ENCODE measurements around the gene MMP24OS. TPM values are rescaled to one million over a fixed set of nuclear protein-coding genes. Genes with fewer than 3 reads are reported as not detected.

MMP24OS gene
- total RNA-seq, 2 donors from 2014 or later: 32.2 to 38.8 TPM

DNA sequence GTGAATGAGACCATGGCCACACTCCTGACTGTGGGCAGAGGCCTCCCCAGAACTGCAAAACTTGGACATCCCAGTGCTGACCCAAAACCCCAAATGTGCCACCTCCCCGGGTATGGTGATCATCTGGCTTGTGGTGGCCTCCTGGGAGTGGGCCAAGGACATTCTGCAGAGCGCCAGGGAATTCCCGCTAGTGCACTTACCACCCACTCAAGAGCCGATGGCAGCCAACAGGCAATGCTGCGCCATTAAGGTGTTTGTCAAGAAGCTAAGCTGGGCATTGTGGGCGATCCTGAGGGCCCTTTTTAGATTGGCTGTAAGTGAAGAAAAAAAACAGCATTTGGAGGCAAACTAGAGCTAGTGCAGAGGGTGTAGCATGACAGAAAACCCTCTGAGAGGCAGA, 42.0 kb downstream of the MMP24OS start:
- DNase-seq: no peak
- Histone ChIP-seq H3K27me3 (ENCODE audit: control insufficient read depth, insufficient read depth, low read length, poor library complexity, severe bottlenecking) (no peaks in the 10 kb centered on the region), H3K9ac (ENCODE audit: extremely low read depth, low read length, poor library complexity, severe bottlenecking) (no peak overlapping the region), H3K27ac (ENCODE audit: low read depth, low read length) (no peak overlapping the region), H3K9me3 (ENCODE audit: control insufficient read depth, low read length) (peaks cover 7% of the 10 kb centered on the region), H3K4me1 (ENCODE audit: control insufficient read depth, insufficient read depth, low read length) (peaks cover 4% of the 10 kb centered on the region), H3K36me3 (ENCODE audit: control insufficient read depth, insufficient read depth, low read length) (no peaks in the 10 kb centered on the region), H3K4me3 (ENCODE audit: low read length) (no peak overlapping the region)
- Mint-ChIP-seq H3K4me3 (no peak overlapping the region), H3K9me3 (peaks cover 36% of the 10 kb centered on the region), H3K27ac (no peak overlapping the region), H3K27me3 (ENCODE audit: insufficient read depth) (no peaks in the 10 kb centered on the region), H3K4me1 (peaks cover 10% of the 10 kb centered on the region), H3K36me3 (ENCODE audit: low read depth) (no peaks in the 10 kb centered on the region)
- TF ChIP-seq, protein P1, sequence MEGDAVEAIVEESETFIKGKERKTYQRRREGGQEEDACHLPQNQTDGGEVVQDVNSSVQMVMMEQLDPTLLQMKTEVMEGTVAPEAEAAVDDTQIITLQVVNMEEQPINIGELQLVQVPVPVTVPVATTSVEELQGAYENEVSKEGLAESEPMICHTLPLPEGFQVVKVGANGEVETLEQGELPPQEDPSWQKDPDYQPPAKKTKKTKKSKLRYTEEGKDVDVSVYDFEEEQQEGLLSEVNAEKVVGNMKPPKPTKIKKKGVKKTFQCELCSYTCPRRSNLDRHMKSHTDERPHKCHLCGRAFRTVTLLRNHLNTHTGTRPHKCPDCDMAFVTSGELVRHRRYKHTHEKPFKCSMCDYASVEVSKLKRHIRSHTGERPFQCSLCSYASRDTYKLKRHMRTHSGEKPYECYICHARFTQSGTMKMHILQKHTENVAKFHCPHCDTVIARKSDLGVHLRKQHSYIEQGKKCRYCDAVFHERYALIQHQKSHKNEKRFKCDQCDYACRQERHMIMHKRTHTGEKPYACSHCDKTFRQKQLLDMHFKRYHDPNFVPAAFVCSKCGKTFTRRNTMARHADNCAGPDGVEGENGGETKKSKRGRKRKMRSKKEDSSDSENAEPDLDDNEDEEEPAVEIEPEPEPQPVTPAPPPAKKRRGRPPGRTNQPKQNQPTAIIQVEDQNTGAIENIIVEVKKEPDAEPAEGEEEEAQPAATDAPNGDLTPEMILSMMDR (conservative IDR thresholded peaks at IDR 0.05): no peak
- 90 to 95% methylated on average over 3 to 6 of the region's 6 CpGs for WGBS, 2 experiments (ENCODE audit: insufficient coverage in 1 of 2, insufficient read length in 1 of 2)

DNA sequence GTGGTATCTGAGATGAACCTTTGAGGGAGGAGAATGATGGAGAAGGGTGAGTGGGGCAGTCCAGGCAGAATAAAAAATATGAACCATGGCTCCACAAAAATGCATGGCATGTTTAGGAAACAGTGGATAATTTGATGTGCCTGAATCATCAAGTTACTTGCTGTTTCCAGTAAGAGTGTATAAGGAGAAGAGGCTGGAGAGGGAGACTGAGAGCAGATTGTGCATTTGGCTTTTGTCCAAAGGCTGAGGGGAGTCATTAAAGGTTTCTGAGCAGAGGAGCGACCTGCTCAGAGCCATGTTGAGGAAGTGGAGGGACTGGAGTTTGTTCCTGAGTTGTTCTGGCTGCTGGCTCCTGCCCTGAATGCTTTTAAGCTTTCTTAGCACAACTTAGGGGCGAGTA, 45.3 kb downstream of the MMP24OS start:
- Histone ChIP-seq H3K9ac (ENCODE audit: extremely low read depth, low read length, poor library complexity, severe bottlenecking) (no peak overlapping the region), H3K4me3 (ENCODE audit: low read length) (no peak overlapping the region), H3K36me3 (ENCODE audit: control insufficient read depth, insufficient read depth, low read length) (no peaks in the 10 kb centered on the region), H3K27me3 (ENCODE audit: control insufficient read depth, insufficient read depth, low read length, poor library complexity, severe bottlenecking) (peaks cover 20% of the 10 kb centered on the region), H3K27ac (ENCODE audit: low read depth, low read length) (no peak overlapping the region), H3K4me1 (ENCODE audit: control insufficient read depth, insufficient read depth, low read length) (no peaks in the 10 kb centered on the region), H3K9me3 (ENCODE audit: control insufficient read depth, low read length) (peaks cover 7% of the 10 kb centered on the region)
- Mint-ChIP-seq H3K4me3 (no peak overlapping the region), H3K36me3 (ENCODE audit: low read depth) (no peaks in the 10 kb centered on the region), H3K27ac (no peak overlapping the region), H3K4me1 (no peaks in the 10 kb centered on the region), H3K9me3 (peaks cover 35% of the 10 kb centered on the region), H3K27me3 (ENCODE audit: insufficient read depth) (peaks cover 16% of the 10 kb centered on the region)
- TF ChIP-seq, protein P1 (conservative IDR thresholded peaks at IDR 0.05): no peak
- no peak for DNase-seq
- 83 to 88% methylated on average over 2 of the region's 2 CpGs for WGBS, 2 experiments (ENCODE audit: insufficient coverage in 1 of 2, insufficient read length in 1 of 2)

DNA sequence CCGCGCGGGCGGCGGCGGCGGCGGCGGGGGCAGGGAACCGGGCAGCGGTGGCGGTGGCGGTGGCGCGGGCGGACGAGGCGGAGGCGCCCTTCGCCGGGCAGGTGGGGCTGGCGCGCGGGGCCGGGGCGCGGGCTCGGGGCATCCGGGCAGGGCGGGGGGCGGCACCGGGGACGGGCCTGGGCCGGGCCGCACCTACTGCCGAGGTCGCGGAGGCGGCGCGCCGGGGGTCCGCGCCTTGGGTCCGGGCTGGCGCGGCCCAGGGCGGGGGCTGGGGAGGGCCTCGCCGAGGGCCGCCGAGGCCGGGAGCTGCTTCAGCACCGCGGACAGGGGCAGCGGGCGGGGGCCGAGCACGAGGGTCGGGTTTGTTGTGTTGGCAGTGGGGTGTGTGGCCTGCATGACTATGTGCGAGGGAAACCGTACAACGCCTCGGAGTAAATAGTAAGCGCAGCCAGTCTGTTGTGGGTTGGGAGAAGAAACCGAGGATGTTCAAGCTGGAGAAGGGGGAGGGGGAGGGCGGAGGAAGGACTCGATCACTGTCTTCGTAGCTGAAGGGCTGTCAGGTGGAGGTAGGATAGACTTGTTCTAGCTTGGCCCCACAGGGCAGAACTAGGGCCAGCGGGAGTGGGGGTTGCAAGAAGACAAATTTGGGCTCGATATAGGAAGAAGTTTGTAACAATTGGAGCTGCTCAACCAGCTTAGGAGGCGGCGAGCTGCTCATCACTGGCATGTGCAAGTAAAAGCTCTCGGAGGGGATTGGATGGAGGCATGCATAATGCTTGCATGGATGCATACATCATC, 50.8 kb downstream of the MMP24OS start:
- peaks cover 52% of the 10 kb centered on the region for H3K27me3 Mint-ChIP-seq (ENCODE audit: insufficient read depth)
- no peaks in the 10 kb centered on the region for H3K36me3 Mint-ChIP-seq (ENCODE audit: low read depth)
- H3K4me1 Mint-ChIP-seq: peaks cover 12% of the 10 kb centered on the region
- H3K36me3 ChIP-seq (ENCODE audit: control insufficient read depth, insufficient read depth, low read length): no peaks in the 10 kb centered on the region
- peaks cover 9% of the 10 kb centered on the region for H3K9me3 Mint-ChIP-seq
- H3K4me3 Mint-ChIP-seq: peak overlapping the region; percentile 54
- TF ChIP-seq, protein P1 (conservative IDR thresholded peaks at IDR 0.05): no peak
- H3K4me1 ChIP-seq (ENCODE audit: control insufficient read depth, insufficient read depth, low read length): no peaks in the 10 kb centered on the region
- peak overlapping the region; percentile 68 for H3K4me3 ChIP-seq (ENCODE audit: low read length)
- H3K9ac ChIP-seq (ENCODE audit: extremely low read depth, low read length, poor library complexity, severe bottlenecking): no peak overlapping the region
- H3K27ac ChIP-seq (ENCODE audit: low read depth, low read length): no peak overlapping the region
- H3K9me3 ChIP-seq (ENCODE audit: control insufficient read depth, low read length): no peaks in the 10 kb centered on the region
- H3K27me3 ChIP-seq (ENCODE audit: control insufficient read depth, insufficient read depth, low read length, poor library complexity, severe bottlenecking): peaks cover 56% of the 10 kb centered on the region
- 5 to 22% methylated on average over 12 to 74 of the region's 74 CpGs for WGBS, 2 experiments (ENCODE audit: insufficient coverage in 1 of 2, insufficient read length in 1 of 2)
- DNase-seq: peak; percentile 91
- no peak overlapping the region for H3K27ac Mint-ChIP-seq

Other genes starting within 250 kb of the MMP24OS start
- 100 to 1,000 TPM in 1 of 2 donors, 10 to 100 TPM in 1; 84.2 to 103 TPM for gene TRPC4AP, start 185.3 kb downstream of the MMP24OS start, total RNA-seq
- 10 to 100 TPM; 21.4 to 32.2 TPM for gene EDEM2, start 130.8 kb downstream of the MMP24OS start, total RNA-seq
- 1 to 10 TPM; 2.4 to 6.8 TPM for gene PROCR, start 106.0 kb downstream of the MMP24OS start, total RNA-seq
- 1 to 10 TPM; 1.3 to 5.9 TPM for gene MMP24, start 51.4 kb downstream of the MMP24OS start, total RNA-seq
- 100 to 1,000 TPM; 127 to 132 TPM for gene EIF6, start 6.7 kb upstream of the MMP24OS start, total RNA-seq
- not detected for gene FAM83C, start 14.3 kb upstream of the MMP24OS start, total RNA-seq
- gene UQCC1, start 133.9 kb upstream of the MMP24OS start, total RNA-seq: 10 to 100 TPM; 55.1 to 68.7 TPM
- gene GDF5, start 160.1 kb upstream of the MMP24OS start, total RNA-seq: not detected
- 10 to 100 TPM; 29.8 to 46.5 TPM for gene CEP250, start 177.5 kb upstream of the MMP24OS start, total RNA-seq

Measured in endodermal cell (in vitro differentiated cells).